Measurements from ENCODE around the gene PPP1R36.

DNA sequence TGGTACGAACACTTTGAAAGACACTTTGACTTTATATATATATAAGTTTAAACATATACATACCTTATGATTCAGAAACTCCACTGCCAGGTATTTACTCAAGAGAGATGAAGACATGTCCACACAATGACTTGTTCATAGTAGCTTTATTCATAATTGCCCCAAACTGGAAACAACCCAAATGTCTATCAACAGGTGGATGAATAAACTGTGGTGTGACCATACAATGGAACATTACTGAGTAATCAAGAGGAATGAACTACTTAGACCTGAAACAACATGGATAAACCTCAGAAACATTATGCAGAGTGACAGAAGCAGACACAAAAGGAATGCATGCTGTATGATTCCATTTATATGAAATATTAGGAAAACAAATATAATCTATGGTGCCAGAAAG is 71.1 kb downstream of the PPP1R36 start:
- TF ChIP-seq, protein P1, sequence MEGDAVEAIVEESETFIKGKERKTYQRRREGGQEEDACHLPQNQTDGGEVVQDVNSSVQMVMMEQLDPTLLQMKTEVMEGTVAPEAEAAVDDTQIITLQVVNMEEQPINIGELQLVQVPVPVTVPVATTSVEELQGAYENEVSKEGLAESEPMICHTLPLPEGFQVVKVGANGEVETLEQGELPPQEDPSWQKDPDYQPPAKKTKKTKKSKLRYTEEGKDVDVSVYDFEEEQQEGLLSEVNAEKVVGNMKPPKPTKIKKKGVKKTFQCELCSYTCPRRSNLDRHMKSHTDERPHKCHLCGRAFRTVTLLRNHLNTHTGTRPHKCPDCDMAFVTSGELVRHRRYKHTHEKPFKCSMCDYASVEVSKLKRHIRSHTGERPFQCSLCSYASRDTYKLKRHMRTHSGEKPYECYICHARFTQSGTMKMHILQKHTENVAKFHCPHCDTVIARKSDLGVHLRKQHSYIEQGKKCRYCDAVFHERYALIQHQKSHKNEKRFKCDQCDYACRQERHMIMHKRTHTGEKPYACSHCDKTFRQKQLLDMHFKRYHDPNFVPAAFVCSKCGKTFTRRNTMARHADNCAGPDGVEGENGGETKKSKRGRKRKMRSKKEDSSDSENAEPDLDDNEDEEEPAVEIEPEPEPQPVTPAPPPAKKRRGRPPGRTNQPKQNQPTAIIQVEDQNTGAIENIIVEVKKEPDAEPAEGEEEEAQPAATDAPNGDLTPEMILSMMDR (conservative IDR thresholded peaks at IDR 0.05): no peak
- TF ChIP-seq EZH2 (IDR thresholded peaks at IDR 0.05; ENCODE audit: low read depth): no peak

Data from PC-9 (cell line).